H1 (cell line): ENCODE results near the gene TBC1D10A. TPM values are rescaled to one million over a fixed set of nuclear protein-coding genes. Genes with fewer than 3 reads are reported as not detected.

Source experiments
- CTCF ChIA-PET: fragments of 300-600 bp; sonication (Branson Sonifier 250); formaldehyde crosslinking; loops from one replicate; lab custom pipeline; 2021; ENCODE audit not compliant: partially characterized antibody; lab: Charles Lee
- POLR2A ChIA-PET: fragments of 300-600 bp; sonication (Branson Sonifier 250); formaldehyde crosslinking; loops from one replicate; lab custom pipeline; 2021; ENCODE audit warnings: inconsistent platforms; ENCODE audit not compliant: partially characterized antibody; lab: Charles Lee
- DNase-seq, 2 experiments: peaks; one replicate each; pipeline versions ENCODE4 v3.0.0 to v3.0.0-alpha.2; 2010 to 2022; ENCODE audit warnings: low spot score in 2 of 2, low read depth in 1 of 2, mixed read lengths in 1 of 2
- FAIRE-seq: peaks from 2 replicates; lab custom pipeline; 2011; peaks lifted over from hg19 to GRCh38; lab: Jason Lieb, UNC
- H2AFZ ChIP-seq: 2 replicates; pipeline ENCODE4 v1.8.1; 2012; ENCODE audit warnings: low read length, inconsistent platforms
- H2AK5ac ChIP-seq: 2 replicates; pipeline ENCODE4 v1.6.1; 2013; ENCODE audit warnings: low read depth, low read length
- H2BK120ac ChIP-seq: replicated peaks from 2 replicates; pipeline ENCODE3; 2013; ENCODE audit warnings: low read depth, low read length, inconsistent platforms
- H2BK12ac ChIP-seq: 2 replicates; pipeline ENCODE4 v1.6.1; 2013; ENCODE audit warnings: low read depth, low read length
- H2BK15ac ChIP-seq: 2 replicates; pipeline ENCODE4 v1.6.1; 2013; ENCODE audit warnings: low read length
- H2BK20ac ChIP-seq: 2 replicates; pipeline ENCODE4 v1.6.1; 2013; ENCODE audit warnings: low read length
- H2BK5ac ChIP-seq: 2 replicates; pipeline ENCODE4 v1.6.1; 2013; ENCODE audit warnings: low read depth, low read length
- H3K14ac ChIP-seq: 2 replicates; pipeline ENCODE4 v1.6.1; 2013; ENCODE audit warnings: inconsistent platforms; ENCODE audit not compliant: insufficient read length
- H3K18ac ChIP-seq: 2 replicates; pipeline ENCODE4 v1.6.1; 2013; ENCODE audit warnings: low read length; ENCODE audit errors: extremely low read depth
- H3K23ac ChIP-seq: 2 replicates; pipeline ENCODE4 v1.6.1; 2013; ENCODE audit warnings: inconsistent platforms; ENCODE audit not compliant: insufficient read length
- H3K23me2 ChIP-seq: 2 replicates; pipeline ENCODE4 v1.6.1; 2013; ENCODE audit warnings: low read depth, low read length
- H3K27ac ChIP-seq: 2 replicates; pipeline ENCODE4 v1.6.1; 2011; ENCODE audit warnings: low read depth, low read length, inconsistent platforms
- H3K27me3 ChIP-seq, 4 experiments: replicated peaks in 1 of 4; 1 replicate in 1 of 4; 2 replicates in 3 of 4; pipeline versions ENCODE4 v1.6.1 to v1.8.1; 2011 to 2013; ENCODE audit warnings: low read length in 3 of 4, mild to moderate bottlenecking in 3 of 4, inconsistent platforms in 2 of 4, mixed read lengths in 2 of 4, moderate library complexity in 1 of 4; ENCODE audit not compliant: control insufficient read depth in 3 of 4, insufficient read depth in 3 of 4; ENCODE audit errors: extremely low read depth in 1 of 4
- H3K36me3 ChIP-seq, 4 experiments: 2 replicates each; pipeline versions ENCODE4 v1.6.1 to v1.8.1; 2011 to 2013; ENCODE audit warnings: mild to moderate bottlenecking in 4 of 4, low read length in 3 of 4, moderate library complexity in 2 of 4, control low read depth in 1 of 4, inconsistent platforms in 1 of 4; ENCODE audit not compliant: insufficient read depth in 4 of 4, control insufficient read depth in 2 of 4
- H3K4ac ChIP-seq: replicated peaks from 2 replicates; pipeline ENCODE3; 2013; ENCODE audit warnings: low read length, low read depth, mixed read lengths, inconsistent platforms; ENCODE audit not compliant: insufficient read length
- H3K4me1 ChIP-seq, 4 experiments: replicated peaks in 1 of 4; 1 replicate in 1 of 4; 2 replicates in 3 of 4; pipeline versions ENCODE4 v1.6.1 to v1.8.1; 2011 to 2013; ENCODE audit warnings: low read length in 3 of 4, inconsistent platforms in 2 of 4, mixed read lengths in 1 of 4; ENCODE audit not compliant: insufficient read depth in 4 of 4, control insufficient read depth in 3 of 4
- H3K4me2 ChIP-seq, 2 experiments: 2 replicates each; pipeline versions ENCODE4 v1.6.1 to v1.8.1; 2011 to 2013; ENCODE audit warnings: low read depth in 2 of 2, low read length in 2 of 2, control low read depth in 1 of 2, inconsistent platforms in 1 of 2, mild to moderate bottlenecking in 1 of 2; ENCODE audit not compliant: insufficient read depth in 1 of 2
- H3K4me3 ChIP-seq, 4 experiments: fragments of 200-600, 300-600 bp in 1 of 4; sonication (generic), shearing (Covaris generic), sonication (Bioruptor Twin) in 1 of 4; 2 replicates each; pipeline versions ENCODE4 v1.5.1 to v1.8.1; 2011 to 2016; ENCODE audit warnings: low read length in 4 of 4, low read depth in 3 of 4, control low read depth in 2 of 4, inconsistent platforms in 2 of 4, mild to moderate bottlenecking in 2 of 4, mixed read lengths in 1 of 4, moderate library complexity in 1 of 4; ENCODE audit not compliant: insufficient read depth in 2 of 4; ENCODE audit errors: extremely low read depth in 1 of 4
- H3K56ac ChIP-seq: replicated peaks from 2 replicates; pipeline ENCODE3; 2013; ENCODE audit warnings: low read depth, mild to moderate bottlenecking, mixed read lengths, low read length, inconsistent platforms; ENCODE audit not compliant: insufficient read length
- H3K79me1 ChIP-seq: 2 replicates; pipeline ENCODE4 v1.6.1; 2013; ENCODE audit warnings: low read depth, low read length, control low read depth
- H3K79me2 ChIP-seq, 2 experiments: 2 replicates each; pipeline versions ENCODE4 v1.6.1 to v1.8.1; 2012 to 2013; ENCODE audit warnings: low read length in 2 of 2, mild to moderate bottlenecking in 2 of 2, inconsistent platforms in 1 of 2; ENCODE audit not compliant: insufficient read depth in 2 of 2, control insufficient read depth in 1 of 2
- H3K9ac ChIP-seq, 4 experiments: replicated peaks in 1 of 4; 1 replicate in 1 of 4; 2 replicates in 3 of 4; pipeline versions ENCODE4 v1.6.1 to v1.8.1; 2011 to 2013; ENCODE audit warnings: low read depth in 3 of 4, low read length in 3 of 4, control low read depth in 2 of 4, mild to moderate bottlenecking in 2 of 4, moderate library complexity in 2 of 4, inconsistent platforms in 1 of 4; ENCODE audit errors: extremely low read depth in 1 of 4
- H3K9me3 ChIP-seq, 2 experiments: 2 replicates each; pipeline versions ENCODE4 v1.6.1 to v1.8.1; 2012 to 2013; ENCODE audit warnings: mild to moderate bottlenecking in 2 of 2, moderate library complexity in 2 of 2, control low read depth in 1 of 2, inconsistent platforms in 1 of 2, low read depth in 1 of 2, low read length in 1 of 2, mixed read lengths in 1 of 2; ENCODE audit not compliant: insufficient read depth in 2 of 2
- H4K20me1 ChIP-seq, 2 experiments: replicated peaks in 1 of 2; 2 replicates each; pipeline versions ENCODE3 to v1.8.1; 2011 to 2013; ENCODE audit warnings: inconsistent platforms in 2 of 2, low read length in 2 of 2, mild to moderate bottlenecking in 1 of 2; ENCODE audit not compliant: insufficient read depth in 2 of 2, control insufficient read depth in 1 of 2
- H4K5ac ChIP-seq: 2 replicates; pipeline ENCODE4 v1.6.1; 2013; ENCODE audit warnings: low read length, low read depth, mixed read lengths, inconsistent platforms; ENCODE audit not compliant: insufficient read length
- H4K8ac ChIP-seq: 2 replicates; pipeline ENCODE4 v1.8.0; 2013; ENCODE audit warnings: mild to moderate bottlenecking, moderate library complexity, low read length, inconsistent platforms; ENCODE audit not compliant: insufficient read depth; ENCODE audit errors: extremely low read depth
- H4K91ac ChIP-seq: replicated peaks from 2 replicates; pipeline ENCODE3; 2013; ENCODE audit warnings: low read length, mixed read lengths, inconsistent platforms; ENCODE audit not compliant: insufficient read length
- CBX5 ChIP-seq: fragments of 300-800, 300-1000 bp; sonication (generic); IDR thresholded peaks from 2 replicates; pipeline ENCODE4 v1.7.1; 2016; ENCODE audit warnings: antibody characterized with exemption, low read length, low read depth
- CTBP2 ChIP-seq: IDR thresholded peaks from 2 replicates; pipeline ENCODE4 v1.7.0; 2011; ENCODE audit warnings: borderline replicate concordance, mild to moderate bottlenecking, moderate library complexity, mixed read lengths, low read length; ENCODE audit not compliant: insufficient read depth, insufficient read length
- EZH2 ChIP-seq: fragments of 200-600 bp; sonication (generic); IDR thresholded peaks from 2 replicates; pipeline ENCODE4 v1.7.1; 2012; ENCODE audit warnings: low read depth, mild to moderate bottlenecking, moderate library complexity, low read length, inconsistent platforms; ENCODE audit not compliant: severe bottlenecking
- KDM1A ChIP-seq: fragments of 200-600, 300-600 bp; sonication (generic); IDR thresholded peaks from 2 replicates; pipeline ENCODE4 v1.7.1; 2016; ENCODE audit warnings: mild to moderate bottlenecking, low read length, borderline replicate concordance
- NRF1 ChIP-seq: IDR thresholded peaks from 2 replicates; pipeline ENCODE4 v1.6.1; 2011; ENCODE audit warnings: mild to moderate bottlenecking, low read depth, low read length, improper control_type of control experiment
- POLR2A ChIP-seq, 2 experiments: IDR thresholded peaks; 1 replicate in 1 of 2; 2 replicates in 1 of 2; pipeline ENCODE4 v1.6.1; 2011; ENCODE audit warnings: low read depth in 2 of 2, low read length in 2 of 2, mild to moderate bottlenecking in 2 of 2; ENCODE audit errors: control extremely low read depth in 1 of 2
- POLR2AphosphoS5 ChIP-seq: IDR thresholded peaks from 2 replicates; pipeline ENCODE4 v1.6.1; 2011; ENCODE audit warnings: low read depth, low read length
- RBBP5 ChIP-seq: IDR thresholded peaks from 2 replicates; pipeline ENCODE4 v1.7.1; 2012; ENCODE audit warnings: low read depth, mild to moderate bottlenecking, inconsistent platforms, low read length, moderate library complexity, borderline replicate concordance
- SAP30 ChIP-seq: fragments of 300-600 bp; sonication (generic); IDR thresholded peaks from 2 replicates; pipeline ENCODE4 v1.7.1; 2012; ENCODE audit warnings: low read length, moderate library complexity, mild to moderate bottlenecking, inconsistent platforms; ENCODE audit not compliant: insufficient read depth, insufficient replicate concordance
- SIRT6 ChIP-seq: IDR thresholded peaks from one replicate; pipeline ENCODE4 v1.7.1; 2012; ENCODE audit warnings: low read length, inconsistent platforms
- SP2 ChIP-seq: IDR thresholded peaks from 2 replicates; pipeline ENCODE4 v1.6.1; 2012; ENCODE audit warnings: mild to moderate bottlenecking, low read length, inconsistent platforms
- SP4 ChIP-seq: IDR thresholded peaks from 2 replicates; pipeline ENCODE4 v1.6.1; 2012; ENCODE audit warnings: low read length, inconsistent platforms
- ZNF274 ChIP-seq: IDR thresholded peaks from 2 replicates; pipeline ENCODE4 v1.7.0; 2012; ENCODE audit warnings: low read length, borderline replicate concordance; ENCODE audit errors: extremely low read depth
- WGBS, 2 experiments: shearing (Covaris generic) in 1 of 2; methylation state at CpG; one replicate each; pipeline versions ENCODE4 v1.1.6 to v1.1.7; 2013 to 2015; ENCODE audit warnings: low lambda C conversion rate in 2 of 2, mixed read lengths in 2 of 2, inconsistent platforms in 1 of 2, low coverage in 1 of 2, missing lambda C conversion rate in 1 of 2; ENCODE audit not compliant: insufficient replicate concordance in 2 of 2, insufficient coverage in 1 of 2, insufficient read length in 1 of 2; ENCODE audit errors: extremely low coverage in 1 of 2, missing lambda C conversion rate in 1 of 2; 5-methylcytosine and 5-hydroxymethylcytosine counted together
- polyA plus RNA-seq, 7 experiments: library from polyadenylated mRNA; depleted of rRNA in 3 of 7; stranded (reverse) in 5 of 7; unstranded in 2 of 7; fragments of >200 nt in 5 of 7; fragments of 200-250 nt in 2 of 7; gene quantifications; 1 replicate in 5 of 7; 2 replicates in 1 of 7; 4 replicates in 1 of 7; pipeline versions ENCODE4 v1.2.1 to v1.2.3, GENCODE V29; 2011 to 2013; ENCODE audit warnings: missing spikeins in 2 of 7, mixed read lengths in 2 of 7
- total RNA-seq: library from RNA; stranded (reverse); fragmentation: NEBNext Ultra II Directional; extraction: Animal tissue kit (Norgen Biotek cat#: 25700); gene quantifications from 2 replicates; pipeline ENCODE4 v1.2.1, GENCODE V29; 2021
- TF ChIP-seq, protein P1 (sequence below): IDR thresholded peaks from 2 replicates; pipeline ENCODE4 v1.6.1; 2012; ENCODE audit warnings: inconsistent platforms

TBC1D10A gene
- total and polyA plus RNA-seq, 2 of the 8 experiments (the other 6 are each of a cell fraction or from before 2014, with no cell fraction given), result 5.4 to 7.0 TPM

DNA sequence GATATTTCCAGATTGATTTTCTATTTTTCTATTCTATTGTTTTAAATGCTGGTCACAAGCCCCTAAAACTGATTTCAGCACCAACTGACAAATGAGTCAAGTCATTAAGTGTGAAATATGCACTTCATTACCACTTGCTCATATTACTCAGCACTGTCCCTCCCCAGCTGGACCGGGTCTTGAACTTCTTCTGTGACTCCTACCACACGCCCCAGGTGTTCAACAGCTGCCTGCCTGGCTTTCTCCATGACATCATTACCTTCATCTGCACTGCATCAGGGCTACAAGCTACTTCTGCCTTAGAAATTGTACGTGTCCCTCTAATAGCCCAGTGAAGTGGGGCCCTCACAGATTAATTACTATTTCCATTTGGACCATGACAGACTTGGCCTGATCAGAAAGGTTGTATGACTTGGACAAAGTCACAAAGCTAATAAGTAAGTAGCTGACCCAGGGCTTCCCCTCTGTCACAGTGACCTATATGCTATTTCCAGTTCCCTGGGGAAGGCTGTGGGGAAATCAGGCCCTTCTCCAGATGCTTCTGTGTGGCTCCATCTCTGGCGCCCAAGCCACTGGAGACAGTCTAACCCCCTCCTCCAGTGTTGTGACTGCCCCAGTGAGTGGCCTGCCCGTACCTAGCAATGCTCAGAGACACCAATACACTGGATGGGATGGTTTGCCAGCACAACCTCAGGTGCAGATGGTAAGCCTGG lies 18.1 kb downstream of the TBC1D10A start:
- no peaks in the 10 kb centered on the region for H3K79me1 ChIP-seq
- no peak overlapping the region for H3K9ac ChIP-seq
- no peaks in the 10 kb centered on the region for H3K27me3 ChIP-seq
- no peak overlapping the region for H3K23ac ChIP-seq
- no peak overlapping the region for H4K5ac ChIP-seq
- no peak overlapping the region for H3K27ac ChIP-seq
- CTCF ChIA-PET, result interaction anchor here (1.1 to 1.8 kb wide), 3 partner anchors 10 to 21 kb away, joined by 3 to 5 read pairs (median 4); no protein-coding TSS in a partner anchor
- H3K36me3 ChIP-seq, result no peaks in the 10 kb centered on the region
- H3K4me2 ChIP-seq, result no peak overlapping the region
- POLR2A ChIA-PET, result no interaction called here
- H2BK12ac ChIP-seq, result no peak overlapping the region
- peaks cover 0 to 5% (median 1%) of the 10 kb centered on the region in 4 experiments; a peak in 3 of 7 replicates for H3K4me1 ChIP-seq
- H2BK5ac ChIP-seq, result no peak overlapping the region
- DNase-seq, result no peak
- FAIRE-seq, result no peak
- H4K91ac ChIP-seq, result no peak overlapping the region
- no peak overlapping the region for H3K56ac ChIP-seq
- H2BK15ac ChIP-seq, result no peak overlapping the region
- H3K4me3 ChIP-seq, result no peak overlapping the region
- H3K79me2 ChIP-seq, result no peaks in the 10 kb centered on the region
- H2AK5ac ChIP-seq, result no peak overlapping the region
- H2AFZ ChIP-seq, result no peak overlapping the region
- H3K14ac ChIP-seq, result no peak overlapping the region
- no peak overlapping the region for H2BK20ac ChIP-seq
- no peaks in the 10 kb centered on the region for H3K23me2 ChIP-seq
- no peak overlapping the region for H2BK120ac ChIP-seq
- no peaks in the 10 kb centered on the region for H3K9me3 ChIP-seq
- 91% methylated on average over 5 of the region's 5 CpGs; no CpG with 5 or more reads in 1 of the 2 experiments for WGBS, 2 experiments
- H3K4ac ChIP-seq, result no peak overlapping the region
- H4K20me1 ChIP-seq, result peaks cover 0 to 2% of the 10 kb centered on the region in 2 experiments
- no peak overlapping the region for H3K18ac ChIP-seq
- no peak overlapping the region for H4K8ac ChIP-seq
- TF ChIP-seq ZNF274 (no peak), EZH2 (no peak), SP4 (no peak), CBX5 (no peak), SAP30 (no peak), CTBP2 (no peak), POLR2A (IDR thresholded peaks at IDR 0.05; ENCODE audit: control extremely low read depth in 1 of 2, low read depth in 2 of 2, low read length in 2 of 2) (no peak), SP2 (no peak), SIRT6 (no peak), NRF1 (no peak), KDM1A (no peak), RBBP5 (no peak), POLR2AphosphoS5 (no peak)
- TF ChIP-seq, protein P1, sequence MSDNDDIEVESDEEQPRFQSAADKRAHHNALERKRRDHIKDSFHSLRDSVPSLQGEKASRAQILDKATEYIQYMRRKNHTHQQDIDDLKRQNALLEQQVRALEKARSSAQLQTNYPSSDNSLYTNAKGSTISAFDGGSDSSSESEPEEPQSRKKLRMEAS, result no peak
